ENCODE data around the gene C1orf198.

Gene C1orf198

GRCh38 chr1:230824551-230824918 lies 43.8 kb downstream of the C1orf198 start:
- TF ChIP-seq, protein P1, sequence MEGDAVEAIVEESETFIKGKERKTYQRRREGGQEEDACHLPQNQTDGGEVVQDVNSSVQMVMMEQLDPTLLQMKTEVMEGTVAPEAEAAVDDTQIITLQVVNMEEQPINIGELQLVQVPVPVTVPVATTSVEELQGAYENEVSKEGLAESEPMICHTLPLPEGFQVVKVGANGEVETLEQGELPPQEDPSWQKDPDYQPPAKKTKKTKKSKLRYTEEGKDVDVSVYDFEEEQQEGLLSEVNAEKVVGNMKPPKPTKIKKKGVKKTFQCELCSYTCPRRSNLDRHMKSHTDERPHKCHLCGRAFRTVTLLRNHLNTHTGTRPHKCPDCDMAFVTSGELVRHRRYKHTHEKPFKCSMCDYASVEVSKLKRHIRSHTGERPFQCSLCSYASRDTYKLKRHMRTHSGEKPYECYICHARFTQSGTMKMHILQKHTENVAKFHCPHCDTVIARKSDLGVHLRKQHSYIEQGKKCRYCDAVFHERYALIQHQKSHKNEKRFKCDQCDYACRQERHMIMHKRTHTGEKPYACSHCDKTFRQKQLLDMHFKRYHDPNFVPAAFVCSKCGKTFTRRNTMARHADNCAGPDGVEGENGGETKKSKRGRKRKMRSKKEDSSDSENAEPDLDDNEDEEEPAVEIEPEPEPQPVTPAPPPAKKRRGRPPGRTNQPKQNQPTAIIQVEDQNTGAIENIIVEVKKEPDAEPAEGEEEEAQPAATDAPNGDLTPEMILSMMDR (IDR thresholded peaks at IDR 0.05; ENCODE audit: borderline replicate concordance, insufficient read depth, low read depth, low read length) = no peak
- no peak overlapping the region for H3K4me3 ChIP-seq (ENCODE audit: low read depth, low read length)

- no peak overlapping the region for H3K4me3 ChIP-seq (ENCODE audit: low read depth, low read length)
- TF ChIP-seq, protein P1 (IDR thresholded peaks at IDR 0.05; ENCODE audit: borderline replicate concordance, insufficient read depth, low read depth, low read length) = no peak
These were observed 44.4 kb downstream of the C1orf198 start for GRCh38 chr1:230823931-230824381.

DNA sequence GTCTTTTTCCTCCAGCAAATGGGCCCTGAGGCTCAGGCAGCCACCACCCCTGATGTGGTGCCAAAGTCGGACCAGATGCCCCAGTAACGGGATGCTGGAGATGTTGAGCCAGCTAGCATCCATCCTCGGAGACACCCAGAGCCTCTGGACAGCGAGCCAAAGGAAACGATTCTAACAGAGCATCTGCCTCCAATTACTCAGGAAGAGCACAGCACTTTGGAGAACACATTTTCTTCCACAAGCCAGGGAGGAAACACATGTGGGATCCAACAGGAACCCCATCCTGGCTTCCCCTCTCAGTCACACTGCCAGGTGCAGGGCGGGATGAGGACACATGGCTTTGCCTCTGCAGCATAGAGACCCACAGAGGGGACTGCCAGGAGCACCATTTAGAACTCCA lies 44.9 kb downstream of the C1orf198 start:
- TF ChIP-seq, protein P1 (IDR thresholded peaks at IDR 0.05; ENCODE audit: borderline replicate concordance, insufficient read depth, low read depth, low read length) = no peak
- H3K4me3 ChIP-seq (ENCODE audit: low read depth, low read length) = no peak overlapping the region

DNA sequence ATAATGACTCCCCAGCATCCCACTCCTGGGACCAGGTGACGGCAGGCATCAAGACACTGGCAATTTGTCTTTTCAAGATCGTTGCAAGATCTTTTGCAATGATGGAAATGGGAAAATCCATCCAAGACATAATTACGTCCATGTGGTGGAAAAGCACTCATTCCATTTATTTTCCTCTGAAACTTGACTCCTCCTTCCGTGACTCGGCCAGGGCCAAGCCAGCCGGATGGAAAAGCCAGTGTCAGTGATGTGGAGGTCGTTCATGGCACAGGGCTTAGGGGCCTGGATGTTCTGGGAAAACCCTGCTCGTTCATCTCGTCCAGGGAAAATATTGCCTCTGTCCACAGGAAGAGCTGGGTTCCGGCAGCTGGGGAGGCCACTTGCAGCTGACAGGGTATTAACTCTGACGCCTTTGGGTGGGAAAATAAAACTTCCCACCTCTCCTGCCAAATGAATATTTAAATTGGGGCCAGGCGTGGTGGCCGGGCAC lies 46.2 kb downstream of the C1orf198 start:
- TF ChIP-seq, protein P1 (IDR thresholded peaks at IDR 0.05; ENCODE audit: borderline replicate concordance, insufficient read depth, low read depth, low read length) = no peak
- no peak overlapping the region for H3K4me3 ChIP-seq (ENCODE audit: low read depth, low read length)

DNA sequence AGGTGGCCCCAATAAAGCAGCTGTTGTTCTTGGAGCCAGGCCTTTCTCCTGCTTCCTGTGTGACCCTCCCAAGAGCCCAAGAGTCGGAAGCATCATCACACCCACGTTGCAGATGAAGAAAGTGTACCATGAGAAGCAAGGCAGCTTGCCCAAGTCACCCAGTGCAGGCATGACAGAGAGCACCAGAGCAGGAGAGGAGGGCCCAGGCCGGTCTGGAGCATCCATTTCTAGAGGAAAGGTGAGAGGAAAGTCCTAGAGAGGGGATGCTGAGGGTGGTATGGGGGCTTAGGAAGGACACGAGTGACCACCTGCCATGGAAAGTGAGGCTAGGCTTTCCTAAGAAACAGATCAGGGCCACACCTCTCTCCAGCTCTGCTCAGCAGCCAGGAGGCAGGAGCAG lies 47.0 kb downstream of the C1orf198 start:
- no peak overlapping the region for H3K4me3 ChIP-seq (ENCODE audit: low read depth, low read length)
- TF ChIP-seq, protein P1 (IDR thresholded peaks at IDR 0.05; ENCODE audit: borderline replicate concordance, insufficient read depth, low read depth, low read length) = no peak

GRCh38 chr1:230820568-230820967 lies 47.8 kb downstream of the C1orf198 start:
- TF ChIP-seq, protein P1 (IDR thresholded peaks at IDR 0.05; ENCODE audit: borderline replicate concordance, insufficient read depth, low read depth, low read length) = no peak
- H3K4me3 ChIP-seq (ENCODE audit: low read depth, low read length) = no peak overlapping the region

DNA sequence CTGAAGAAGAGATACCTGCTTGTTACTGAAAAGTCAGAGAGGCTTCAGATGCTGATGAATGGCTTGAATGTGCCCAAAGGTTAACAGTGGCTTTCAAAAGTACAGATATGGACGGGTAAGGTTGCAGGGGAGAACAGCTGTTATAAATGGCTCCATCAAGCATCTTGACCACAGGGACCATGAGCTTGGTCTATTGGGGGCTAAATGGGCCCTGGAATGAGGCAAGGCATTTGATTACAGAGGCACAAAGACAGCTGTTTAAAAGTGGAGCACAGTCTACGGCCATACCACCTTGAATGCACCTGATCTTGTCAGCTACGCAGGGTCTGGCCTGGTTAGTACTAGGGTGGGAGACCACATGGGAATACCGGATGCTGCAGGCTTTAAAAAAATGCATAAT lies 48.3 kb downstream of the C1orf198 start:
- no peak overlapping the region for H3K4me3 ChIP-seq (ENCODE audit: low read depth, low read length)
- TF ChIP-seq, protein P1 (IDR thresholded peaks at IDR 0.05; ENCODE audit: borderline replicate concordance, insufficient read depth, low read depth, low read length) = no peak
